ENCODE results near the gene TIAM1.

- TF ChIP-seq CEBPB (IDR thresholded peaks at IDR 0.05), result no peak
- TF ChIP-seq MAX (IDR thresholded peaks at IDR 0.05), result no peak
- TF ChIP-seq POLR2A (IDR thresholded peaks at IDR 0.05; ENCODE audit: low read length), result no peak
- TF ChIP-seq CTCF (IDR thresholded peaks at IDR 0.05), result no peak
- no peak for TF ChIP-seq MYC (IDR thresholded peaks at IDR 0.05; ENCODE audit: borderline replicate concordance, low read length)
- no peak for TF ChIP-seq HMGXB4 (CRISPR knock-in tag; IDR thresholded peaks at IDR 0.05; ENCODE audit: borderline replicate concordance)
- no peak for TF ChIP-seq HOXB5 (CRISPR knock-in tag; IDR thresholded peaks at IDR 0.05)
- TF ChIP-seq CBX2 (IDR thresholded peaks at IDR 0.05; ENCODE audit: borderline replicate concordance, low read depth), result no peak
Observed at GRCh38 chr21:31276663-31277062, 67.4 kb downstream of the TIAM1 start.
